D721Med (cell line): ENCODE results near the gene MOK.

ENCODE experiments used
- DNase-seq: peaks from one replicate; pipeline ENCODE4 v3.0.0; 2011; ENCODE audit warnings: low spot score; ENCODE audit not compliant: insufficient read length
- FAIRE-seq: peaks from 2 replicates; lab custom pipeline; 2011; peaks lifted over from hg19 to GRCh38; lab: Jason Lieb, UNC
- CTCF ChIP-seq: IDR thresholded peaks from 2 replicates; pipeline ENCODE4 v1.5.1; 2012; ENCODE audit warnings: mild to moderate bottlenecking, control low read depth; ENCODE audit not compliant: insufficient read depth; ENCODE audit errors: missing control alignments

Gene MOK

GRCh38 chr14:102185360-102185759, 119.6 kb downstream of the MOK start:
- DNase-seq = no peak
- FAIRE-seq = no peak
- TF ChIP-seq CTCF = no peak

GRCh38 chr14:102184316-102185035, 120.5 kb downstream of the MOK start:
- no peak for DNase-seq
- FAIRE-seq = no peak
- no peak for TF ChIP-seq CTCF

DNA sequence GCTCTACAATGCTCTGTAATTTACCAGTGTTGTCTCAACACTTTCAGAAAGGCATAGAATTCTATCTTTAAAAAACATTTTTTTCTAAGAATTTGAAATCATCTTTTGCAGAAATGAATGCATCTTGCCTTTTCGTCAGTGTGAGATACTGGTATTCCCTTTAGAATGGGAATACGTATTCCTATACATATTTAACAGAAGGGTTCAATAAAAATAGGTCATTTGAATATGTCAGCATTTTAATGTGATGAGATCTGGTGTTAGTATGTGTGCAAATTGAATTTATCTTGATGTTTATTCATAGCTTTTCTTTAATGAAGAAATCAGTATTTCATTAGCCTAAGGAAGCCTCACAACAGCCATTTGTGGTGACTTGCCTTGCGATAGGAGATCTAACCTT, 121.1 kb downstream of the MOK start:
- DNase-seq (no peak), FAIRE-seq (no peak)
- no peak for TF ChIP-seq CTCF

DNA sequence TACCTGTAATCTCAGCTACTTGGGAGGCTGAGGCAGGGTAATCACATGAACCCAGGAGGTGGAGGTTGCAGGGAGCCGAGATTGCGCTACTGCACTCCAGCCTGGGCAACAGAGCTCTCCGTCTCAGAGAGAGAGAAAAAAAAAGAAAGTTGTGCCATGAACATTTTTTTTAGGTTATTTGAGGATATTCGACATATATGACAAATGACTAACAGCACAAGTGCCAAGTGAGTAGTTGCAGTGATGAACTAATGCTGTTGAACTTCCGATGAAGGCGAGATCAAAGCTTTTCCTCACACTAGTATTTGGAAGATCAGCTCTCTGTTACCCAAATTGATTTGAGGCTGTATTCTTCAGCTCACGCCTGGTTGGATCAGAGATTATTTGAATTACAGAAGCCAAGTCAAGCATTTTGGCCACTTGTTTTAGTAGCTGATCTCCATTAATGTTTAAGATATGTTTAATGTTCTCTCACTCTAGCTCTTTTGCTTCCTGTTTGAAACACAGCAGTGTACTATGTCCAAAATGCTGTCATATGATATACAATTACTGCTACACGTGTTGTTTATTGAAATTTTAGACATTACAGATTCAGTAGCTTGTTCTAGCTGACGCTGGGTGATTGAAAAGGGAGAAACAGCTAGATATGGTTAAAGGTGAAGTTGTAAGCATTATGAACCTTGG, 121.9 kb downstream of the MOK start:
- FAIRE-seq = no peak
- TF ChIP-seq CTCF = no peak
- no peak for DNase-seq

DNA sequence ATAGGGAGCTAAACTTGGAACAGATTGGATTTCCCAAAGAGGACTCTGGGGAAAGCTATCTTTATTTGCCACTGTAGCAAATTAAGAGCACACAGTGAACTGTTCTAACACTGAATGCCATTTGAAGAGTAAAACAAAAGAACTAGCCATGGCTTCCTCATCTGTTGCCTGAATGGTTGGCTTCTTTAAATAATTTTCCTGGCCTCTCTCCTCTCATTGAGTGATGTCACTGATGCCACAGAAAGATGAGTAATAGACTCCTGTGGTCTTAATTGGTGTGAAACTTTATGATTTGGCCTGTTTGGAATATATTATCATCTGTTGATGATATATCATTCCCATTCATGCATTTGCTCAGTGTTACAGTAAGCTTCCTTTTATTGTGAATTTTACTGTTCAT, 122.8 kb downstream of the MOK start:
- FAIRE-seq (peak; percentile 21), DNase-seq (no peak)
- TF ChIP-seq CTCF = no peak

- no peak for TF ChIP-seq CTCF
- no peak for FAIRE-seq
Observed at GRCh38 chr14:102181187-102181586, 123.8 kb downstream of the MOK start.

More at GRCh38 chr14:102181187-102181586, 123.8 kb downstream of the MOK start:
- DNase-seq = no peak
